RKO (cell line): Measurements from ENCODE around the gene PRKD2.
"Not testable (repeated sequence)": the region's sequence is repeated elsewhere in the genome, so short reads cannot be mapped to it uniquely, and the experiment has no call there.

Source experiments
- DNase-seq: peaks from one replicate; pipeline ENCODE4 v3.0.0-alpha.2; 2016; ENCODE audit warnings: low spot score

Gene PRKD2

DNA sequence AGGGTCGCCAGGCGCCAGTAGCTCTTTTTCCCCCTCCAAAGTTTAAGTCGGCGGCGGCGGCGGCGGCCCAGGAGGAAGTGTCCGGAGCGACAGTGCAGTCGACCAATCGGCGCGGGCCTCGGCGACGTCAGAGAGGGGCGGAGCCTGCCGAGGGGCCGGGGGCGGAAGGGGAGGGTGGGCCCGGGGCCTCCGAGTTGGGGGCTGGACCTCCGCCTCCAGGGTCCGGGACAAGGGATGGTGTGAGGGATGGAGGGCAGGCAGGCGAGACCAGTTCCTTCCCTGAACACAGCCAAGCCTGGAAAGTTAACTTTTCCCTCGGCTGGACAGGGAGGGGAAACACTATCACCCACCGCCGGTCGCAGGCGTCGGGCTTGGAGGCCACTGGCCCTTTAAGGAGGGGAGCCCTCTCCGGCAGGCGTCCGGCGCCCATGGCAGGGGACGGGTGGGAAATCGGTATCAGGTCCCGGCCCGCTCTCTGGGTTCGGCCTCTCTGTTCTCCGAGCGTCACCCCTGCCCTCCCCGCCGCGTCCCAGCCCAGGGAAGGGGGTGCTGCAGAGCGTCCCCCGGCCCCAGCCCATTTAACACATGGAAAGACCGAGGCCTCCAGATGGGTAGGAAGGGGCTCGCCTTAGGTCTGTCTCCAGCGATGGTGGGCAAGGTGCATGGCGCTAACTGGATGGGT is at the start of gene PRKD2:
PRKD2 (minus strand) TSS at position 81 of the 682 bp plus-strand sequence. CDS start 744 bp downstream, outside the sequence.
- DNase-seq: peak; percentile 82

DNA sequence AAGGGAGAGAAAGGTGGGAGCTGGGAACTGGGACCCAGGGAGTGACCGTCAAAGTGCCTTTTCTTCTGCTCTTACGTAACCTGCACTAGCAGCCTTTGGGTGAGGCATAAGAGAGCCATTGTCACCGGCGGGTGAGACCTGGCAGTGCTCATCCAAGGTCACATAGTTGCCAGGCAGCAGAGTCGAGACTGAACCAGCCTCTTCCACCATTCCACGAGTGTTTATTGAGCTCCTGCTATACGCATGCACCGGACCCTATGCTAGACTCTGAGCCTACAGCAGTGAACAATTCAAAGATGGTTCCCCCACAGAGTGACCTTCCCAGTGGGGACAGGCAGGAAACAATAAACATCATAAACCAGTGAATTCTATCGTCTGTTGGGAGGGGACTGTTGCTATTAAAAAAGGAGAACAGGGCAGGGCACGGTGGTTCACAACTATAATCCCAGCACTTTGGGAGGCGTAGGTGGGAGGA is 47.9 kb upstream of the PRKD2 start:
- no peak for DNase-seq

DNA sequence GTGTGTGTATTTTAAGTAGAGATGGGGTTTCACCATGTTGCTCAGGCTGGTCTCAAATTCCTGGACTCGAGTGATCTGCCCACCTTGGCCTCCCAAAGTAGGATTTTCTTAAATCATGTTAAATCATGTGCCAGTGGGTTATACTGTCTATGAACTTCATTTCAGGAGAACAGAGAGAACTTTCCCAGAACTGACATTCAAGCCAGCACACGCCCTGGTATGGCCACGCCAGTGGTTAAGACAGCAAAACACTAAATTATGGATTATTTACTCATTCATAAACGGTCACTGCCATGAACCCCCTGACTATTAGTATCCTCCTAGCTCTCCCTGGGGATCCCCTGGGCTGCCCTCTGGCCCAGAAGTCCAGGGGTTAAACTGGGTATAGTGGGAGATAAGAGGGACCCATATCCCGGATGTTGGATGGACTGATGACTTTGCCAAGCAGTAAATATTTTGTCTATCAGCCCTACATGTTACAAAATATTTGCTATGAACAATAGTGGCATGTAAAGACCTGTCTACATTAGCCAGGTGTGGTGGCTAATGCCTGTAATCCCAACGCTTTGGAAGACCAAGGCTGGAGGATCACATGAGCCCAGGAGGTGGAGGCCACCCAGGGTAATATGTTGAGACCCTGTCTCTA is 45.5 kb upstream of the PRKD2 start:
- DNase-seq: no peak

DNA sequence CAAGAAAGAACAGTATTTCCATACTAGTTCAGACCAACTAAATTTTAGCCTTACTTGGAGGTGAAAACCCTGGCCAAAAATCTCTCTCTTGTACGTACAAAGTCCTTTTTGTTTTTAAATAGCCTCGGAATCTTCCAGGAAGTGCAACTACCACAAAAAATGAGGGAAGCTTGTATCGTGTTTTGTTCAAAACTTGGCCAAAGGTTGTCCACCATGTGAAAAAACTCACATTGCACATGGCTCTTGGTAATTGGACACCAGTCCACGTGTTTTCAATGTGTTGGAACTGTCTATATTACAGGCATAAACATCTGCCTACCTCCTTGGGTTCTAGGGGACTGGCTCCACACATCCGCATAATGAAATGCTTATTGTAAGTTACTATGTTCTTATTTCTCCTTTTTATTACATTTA is 44.5 kb upstream of the PRKD2 start:
- no peak for DNase-seq

GRCh38 chr19:46760897-46761296 is 44.0 kb upstream of the PRKD2 start:
- DNase-seq: not testable (repeated sequence)

DNA sequence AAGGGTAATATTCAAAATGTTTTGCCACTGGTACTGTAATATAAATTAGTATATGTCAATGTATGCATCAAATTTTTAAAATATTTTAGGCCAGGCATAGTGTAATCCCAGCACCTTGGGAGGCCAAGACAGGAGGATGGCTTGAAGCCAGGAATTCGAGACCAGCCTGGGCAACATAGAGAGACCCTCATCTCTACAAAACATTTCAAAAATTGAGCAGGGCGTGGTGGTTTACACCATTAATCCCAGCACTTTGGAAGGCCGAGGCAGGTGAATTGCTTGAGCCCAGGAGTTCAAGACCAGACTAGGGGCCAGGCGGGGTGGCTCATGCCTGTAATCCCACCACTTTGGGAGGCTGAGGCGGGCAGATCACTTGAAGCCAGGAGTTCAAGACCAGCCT is 43.4 kb upstream of the PRKD2 start:
- DNase-seq: no peak

DNA sequence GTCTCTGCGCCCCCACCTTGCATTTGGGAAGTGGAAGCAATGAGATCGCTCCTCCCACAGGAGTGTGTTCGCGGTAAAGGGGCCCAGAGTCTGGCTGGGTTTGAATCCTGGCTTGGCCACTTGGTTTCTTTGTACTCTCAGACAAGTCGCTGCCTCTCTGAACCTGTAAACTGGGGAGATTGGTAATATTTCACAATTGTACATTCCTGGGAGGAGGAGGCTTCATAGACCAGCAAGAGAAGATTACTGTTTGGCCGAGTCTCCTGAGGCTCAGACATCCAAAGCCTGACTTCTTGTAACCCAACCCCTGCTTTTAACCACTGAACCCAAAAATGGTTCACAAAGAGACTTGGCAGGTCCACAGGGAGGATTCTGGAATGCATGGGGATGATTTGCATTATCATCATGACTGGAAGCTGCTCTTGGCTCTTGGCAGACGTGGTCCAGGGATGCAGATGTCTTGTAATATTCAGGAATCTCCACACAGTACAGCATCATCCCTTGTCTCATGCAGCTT is 43.0 kb upstream of the PRKD2 start:
- DNase-seq: no peak

GRCh38 chr19:46759206-46759605 is 42.3 kb upstream of the PRKD2 start:
- no peak for DNase-seq

- DNase-seq: no peak
Observed at GRCh38 chr19:46756544-46756888, 39.6 kb upstream of the PRKD2 start.

GRCh38 chr19:46755853-46756543 is 39.1 kb upstream of the PRKD2 start:
- DNase-seq: no peak

DNA sequence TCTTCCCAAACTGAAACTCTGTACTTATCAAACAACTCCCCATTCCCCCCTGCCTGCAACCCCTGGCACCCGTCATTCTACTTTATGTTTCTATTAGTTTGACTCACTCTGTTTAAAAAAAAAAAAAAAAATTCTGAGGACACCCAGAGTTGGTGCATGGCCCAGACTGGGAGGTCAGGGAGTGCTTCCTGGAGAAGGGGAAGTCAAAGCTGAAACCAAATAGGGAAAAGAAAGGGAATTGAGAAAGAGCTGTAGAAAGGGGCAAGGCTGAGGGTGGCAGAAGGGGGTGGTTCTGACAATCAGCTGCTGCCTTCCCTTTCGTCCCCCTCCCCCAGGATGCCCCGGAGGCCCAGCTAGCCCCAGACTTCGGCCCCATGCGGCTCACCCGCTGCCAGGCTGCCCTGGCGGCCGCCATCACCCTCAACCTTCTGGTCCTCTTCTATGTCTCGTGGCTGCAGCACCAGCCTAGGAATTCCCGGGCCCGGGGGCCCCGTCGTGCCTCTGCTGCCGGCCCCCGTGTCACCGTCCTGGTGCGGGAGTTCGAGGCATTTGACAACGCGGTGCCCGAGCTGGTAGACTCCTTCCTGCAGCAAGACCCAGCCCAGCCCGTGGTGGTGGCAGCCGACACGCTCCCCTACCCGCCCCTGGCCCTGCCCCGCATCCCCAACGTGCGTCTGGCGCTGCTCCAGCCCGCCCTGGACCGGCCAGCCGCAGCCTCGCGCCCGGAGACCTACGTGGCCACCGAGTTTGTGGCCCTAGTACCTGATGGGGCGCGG is 38.4 kb upstream of the PRKD2 start:
- no peak for DNase-seq

GRCh38 chr19:46753420-46754155 is 36.7 kb upstream of the PRKD2 start:
- DNase-seq: peak; percentile 39

DNA sequence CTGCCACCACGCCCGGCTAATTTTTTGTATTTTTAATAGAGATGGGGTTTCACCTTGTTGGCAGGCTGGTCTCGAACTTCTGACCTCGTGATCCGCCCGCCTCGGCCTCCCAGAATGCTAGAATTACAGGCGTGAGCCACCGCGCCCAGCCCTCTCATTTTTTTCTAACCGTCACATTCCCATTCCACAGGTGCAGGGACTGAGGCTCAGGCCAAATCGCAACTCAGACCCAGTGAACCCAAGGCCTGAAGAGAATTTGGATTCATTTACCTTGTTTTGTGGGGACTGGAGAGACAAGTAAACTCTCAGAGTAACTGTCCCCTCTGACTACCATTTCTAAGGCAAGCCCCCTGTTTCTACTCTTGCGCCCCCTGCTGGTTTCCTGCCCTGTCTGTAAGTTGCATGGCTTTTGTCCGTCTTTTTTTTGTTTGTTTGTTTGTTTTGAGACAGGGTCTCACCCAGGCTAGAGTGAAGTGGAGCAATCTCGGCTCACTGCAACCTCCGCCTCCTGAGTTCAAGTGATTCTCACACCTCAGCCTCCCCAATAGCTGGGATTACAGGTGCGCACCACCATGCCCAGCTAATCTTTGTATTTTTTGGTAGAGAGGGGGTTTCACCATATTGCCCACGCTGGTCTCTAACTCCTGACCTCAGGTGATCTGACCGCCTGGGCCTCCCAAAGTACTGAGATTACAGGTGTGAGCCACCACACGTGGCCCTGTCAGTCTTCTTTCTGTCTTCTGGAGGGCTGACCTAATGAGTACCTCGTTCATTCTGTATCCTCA is 31.6 kb upstream of the PRKD2 start:
- DNase-seq: peak; percentile 52

- peak; percentile 58 for DNase-seq
Observed at GRCh38 chr19:46746281-46747057, 29.6 kb upstream of the PRKD2 start, which contains the start of gene STRN4. Gene STRN4 (minus strand): TSS chr19:46746450. CDS start chr19:46746430, 20 bp downstream.

GRCh38 chr19:46745521-46746280 is 28.8 kb upstream of the PRKD2 start, which contains the start of gene FKRP:
Gene FKRP (plus strand): TSS chr19:46746057. CDS start chr19:46755451, 9,394 bp downstream.
- DNase-seq: no peak

DNA sequence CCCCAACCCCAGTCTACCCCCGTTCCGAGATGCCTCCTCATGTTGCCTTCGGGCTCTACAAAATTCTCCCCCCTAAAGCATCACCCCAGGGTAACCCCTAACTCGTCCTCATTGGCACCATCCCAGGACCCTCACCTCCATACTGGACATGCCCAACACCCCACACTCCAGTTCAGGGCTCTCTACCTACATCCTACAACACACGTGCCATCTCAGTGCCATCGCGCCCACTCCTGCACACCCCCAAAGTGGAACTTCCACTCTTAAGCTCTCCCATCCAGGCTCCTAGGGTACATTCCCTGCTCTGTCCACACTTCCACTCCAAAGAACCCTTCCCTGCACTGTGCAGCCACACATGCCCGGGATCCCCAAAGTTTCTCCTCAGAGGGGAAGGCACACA is 28.1 kb upstream of the PRKD2 start:
- DNase-seq: no peak

- DNase-seq: no peak
Observed at GRCh38 chr19:46744005-46744691, 27.2 kb upstream of the PRKD2 start.

- no peak for DNase-seq
Observed at GRCh38 chr19:46742926-46743480, 26.1 kb upstream of the PRKD2 start.
